Astrocyte (in vitro differentiated cells and primary cell): Measurements from ENCODE around the gene CYP3A7.
"Not testable (repeated sequence)": the region's sequence is repeated elsewhere in the genome, so short reads cannot be mapped to it uniquely, and the experiment has no call there.

Experiments
- EZH2 ChIP-seq: IDR thresholded peaks from 2 replicates; pipeline ENCODE4 v1.6.1; 2012; ENCODE audit warnings: mild to moderate bottlenecking, low read length, inconsistent platforms; ENCODE audit not compliant: insufficient read depth
- TF ChIP-seq, protein P1 (sequence below): IDR thresholded peaks from 2 replicates; pipeline ENCODE4 v1.5.1; 2011; ENCODE audit warnings: low read depth, mild to moderate bottlenecking, inconsistent platforms, low read length, moderate library complexity; ENCODE audit not compliant: insufficient read depth

GRCh38 chr7:99751322-99752052 is 16.5 kb upstream of the CYP3A7 start:
- TF ChIP-seq EZH2 = not testable (repeated sequence)
- TF ChIP-seq, protein P1, sequence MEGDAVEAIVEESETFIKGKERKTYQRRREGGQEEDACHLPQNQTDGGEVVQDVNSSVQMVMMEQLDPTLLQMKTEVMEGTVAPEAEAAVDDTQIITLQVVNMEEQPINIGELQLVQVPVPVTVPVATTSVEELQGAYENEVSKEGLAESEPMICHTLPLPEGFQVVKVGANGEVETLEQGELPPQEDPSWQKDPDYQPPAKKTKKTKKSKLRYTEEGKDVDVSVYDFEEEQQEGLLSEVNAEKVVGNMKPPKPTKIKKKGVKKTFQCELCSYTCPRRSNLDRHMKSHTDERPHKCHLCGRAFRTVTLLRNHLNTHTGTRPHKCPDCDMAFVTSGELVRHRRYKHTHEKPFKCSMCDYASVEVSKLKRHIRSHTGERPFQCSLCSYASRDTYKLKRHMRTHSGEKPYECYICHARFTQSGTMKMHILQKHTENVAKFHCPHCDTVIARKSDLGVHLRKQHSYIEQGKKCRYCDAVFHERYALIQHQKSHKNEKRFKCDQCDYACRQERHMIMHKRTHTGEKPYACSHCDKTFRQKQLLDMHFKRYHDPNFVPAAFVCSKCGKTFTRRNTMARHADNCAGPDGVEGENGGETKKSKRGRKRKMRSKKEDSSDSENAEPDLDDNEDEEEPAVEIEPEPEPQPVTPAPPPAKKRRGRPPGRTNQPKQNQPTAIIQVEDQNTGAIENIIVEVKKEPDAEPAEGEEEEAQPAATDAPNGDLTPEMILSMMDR = not testable (repeated sequence)
